Mucosa of stomach (tissue), 1 donor: ENCODE data around the gene ALS2CL.
"Not testable (repeated sequence)": the region's sequence is repeated elsewhere in the genome, so short reads cannot be mapped to it uniquely, and the experiment has no call there.

Experiments
- H3K27me3 ChIP-seq: one replicate; pipeline ENCODE4 v1.7.0; 2013; ENCODE audit warnings: mild to moderate bottlenecking, low read length; ENCODE audit not compliant: control insufficient read depth, insufficient read depth
- H3K36me3 ChIP-seq: one replicate; pipeline ENCODE4 v1.7.0; 2013; ENCODE audit warnings: low read length; ENCODE audit not compliant: control insufficient read depth, insufficient read depth
- H3K4me1 ChIP-seq: one replicate; pipeline ENCODE4 v1.7.0; 2013; ENCODE audit warnings: mild to moderate bottlenecking, low read length; ENCODE audit not compliant: control insufficient read depth, insufficient read depth
- H3K4me3 ChIP-seq: one replicate; pipeline ENCODE4 v1.7.0; 2013; ENCODE audit warnings: low read length
- H3K9ac ChIP-seq: one replicate; pipeline ENCODE4 v1.7.0; 2013; ENCODE audit warnings: mild to moderate bottlenecking, low read length, moderate library complexity
- H3K9me3 ChIP-seq: one replicate; pipeline ENCODE4 v1.7.0; 2013; ENCODE audit warnings: mild to moderate bottlenecking, low read length, moderate library complexity; ENCODE audit not compliant: control insufficient read depth
- donor health status: Pancreatic carcinoma.

Gene ALS2CL

GRCh38 chr3:46705751-46706552 is 12.5 kb upstream of the ALS2CL start:
- H3K9me3 ChIP-seq, result no peaks in the 10 kb centered on the region
- H3K9ac ChIP-seq, result no peak overlapping the region
- peaks cover 30% of the 10 kb centered on the region for H3K27me3 ChIP-seq
- H3K36me3 ChIP-seq, result no peaks in the 10 kb centered on the region
- H3K4me1 ChIP-seq, result no peaks in the 10 kb centered on the region
- H3K4me3 ChIP-seq, result no peak overlapping the region

DNA sequence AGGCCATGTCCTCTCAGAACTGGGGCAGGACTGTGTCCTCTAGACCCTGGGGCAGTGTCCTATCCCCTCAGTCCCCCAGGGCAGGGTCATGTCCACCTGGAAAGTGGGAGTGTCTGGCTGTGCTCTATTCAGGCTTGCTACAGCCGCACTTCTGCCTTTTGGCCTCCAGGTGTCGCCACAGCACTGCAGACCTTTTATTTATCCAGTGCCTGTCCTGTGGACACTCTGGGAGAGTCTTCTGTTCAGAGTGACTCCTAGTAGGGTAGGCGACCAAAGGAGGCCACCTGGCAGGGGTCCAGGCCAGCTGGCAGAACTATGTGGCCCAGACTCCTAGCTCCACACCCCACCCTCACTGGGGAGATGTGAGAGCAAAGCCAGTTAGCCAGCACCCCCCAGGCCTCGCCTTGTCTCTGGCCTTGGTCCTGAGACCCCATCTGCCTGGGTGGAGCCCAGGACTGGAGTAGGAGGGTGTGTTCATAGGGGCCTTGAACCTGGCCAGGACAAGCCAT is 11.6 kb upstream of the ALS2CL start:
- Histone ChIP-seq H3K4me3 (no peak overlapping the region), H3K27me3 (peaks cover 36% of the 10 kb centered on the region), H3K36me3 (no peaks in the 10 kb centered on the region), H3K4me1 (peaks cover 2% of the 10 kb centered on the region), H3K9ac (no peak overlapping the region), H3K9me3 (no peaks in the 10 kb centered on the region)

DNA sequence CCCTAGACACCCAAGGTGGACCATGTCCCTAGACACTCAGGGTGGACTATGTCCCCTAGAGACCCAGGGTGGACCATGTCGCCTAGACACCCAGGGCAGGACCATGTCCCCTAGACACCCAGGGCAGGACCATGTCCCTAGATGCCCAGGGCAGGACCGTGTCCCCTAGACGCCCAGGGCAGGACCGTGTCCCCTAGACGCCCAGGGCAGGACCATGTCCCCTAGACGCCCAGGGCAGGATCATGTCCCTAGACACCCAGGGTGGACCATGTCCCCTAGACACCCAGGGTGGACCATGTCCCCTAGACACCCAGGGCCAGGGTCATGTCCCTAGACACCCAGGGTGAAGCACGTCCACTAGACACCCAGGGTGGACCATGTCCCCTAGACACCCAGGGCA is 10.9 kb upstream of the ALS2CL start:
- not testable (repeated sequence) for H3K9ac ChIP-seq, H3K4me3 ChIP-seq, H3K4me1 ChIP-seq, H3K36me3 ChIP-seq, H3K9me3 ChIP-seq
- peaks cover 36% of the 10 kb centered on the region for H3K27me3 ChIP-seq

- no peak overlapping the region for H3K4me3 ChIP-seq
Measured at GRCh38 chr3:46703013-46703520, 9.6 kb upstream of the ALS2CL start.

GRCh38 chr3:46702246-46703012 is 8.9 kb upstream of the ALS2CL start:
- no peak overlapping the region for H3K9ac ChIP-seq
- no peak overlapping the region for H3K4me3 ChIP-seq
- no peaks in the 10 kb centered on the region for H3K36me3 ChIP-seq
- H3K9me3 ChIP-seq, result no peaks in the 10 kb centered on the region
- peaks cover 6% of the 10 kb centered on the region for H3K4me1 ChIP-seq
- H3K27me3 ChIP-seq, result peaks cover 36% of the 10 kb centered on the region

More at GRCh38 chr3:46703013-46703520, 9.6 kb upstream of the ALS2CL start:
- H3K36me3 ChIP-seq, result no peaks in the 10 kb centered on the region
- peaks cover 6% of the 10 kb centered on the region for H3K4me1 ChIP-seq
- peaks cover 36% of the 10 kb centered on the region for H3K27me3 ChIP-seq
- no peaks in the 10 kb centered on the region for H3K9me3 ChIP-seq
- no peak overlapping the region for H3K9ac ChIP-seq

DNA sequence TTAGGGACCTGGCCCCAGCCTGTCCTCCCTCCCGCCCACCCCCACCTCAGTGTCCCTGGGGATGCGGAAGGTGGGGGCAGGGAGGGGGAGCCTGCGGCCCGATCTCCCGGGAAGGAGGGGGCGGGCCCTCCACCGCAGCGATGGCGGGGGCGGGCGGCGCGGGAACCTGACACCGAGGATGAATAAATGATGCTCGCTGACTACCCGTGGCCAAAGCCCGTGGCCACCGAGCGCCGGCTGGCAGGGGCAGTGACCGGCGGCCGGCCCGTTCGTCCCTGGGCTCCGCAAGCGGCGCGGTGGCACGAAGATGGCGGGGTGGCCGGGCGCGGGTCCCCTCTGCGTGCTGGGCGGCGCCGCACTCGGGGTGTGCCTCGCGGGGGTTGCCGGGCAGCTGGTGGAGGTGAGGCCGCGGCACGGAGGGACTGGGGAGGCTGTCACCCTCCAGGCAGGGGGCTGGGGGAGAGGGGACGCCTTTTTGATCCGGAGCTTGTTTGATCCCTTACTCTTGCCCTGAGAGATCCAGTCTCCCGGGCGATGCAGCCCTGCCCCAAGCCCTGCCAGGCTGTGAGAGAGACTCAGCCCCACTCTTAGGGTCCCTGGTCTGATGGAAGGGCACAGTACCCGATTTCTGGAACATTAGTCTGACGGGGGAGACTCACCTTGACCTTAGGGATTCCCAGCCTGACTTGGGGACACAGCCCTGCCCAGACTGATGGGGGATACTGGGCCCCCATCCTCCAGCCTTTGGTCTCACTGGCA is 7.9 kb upstream of the ALS2CL start, which contains the start of gene TMIE:
Gene TMIE (plus strand): TSS at position 212 of the 759 bp plus-strand sequence. CDS start 96 bp downstream, at position 308.
- H3K27me3 ChIP-seq, result peaks cover 27% of the 10 kb centered on the region
- H3K9me3 ChIP-seq, result no peaks in the 10 kb centered on the region
- H3K9ac ChIP-seq, result no peak within 1 kb of the TSS
- H3K4me1 ChIP-seq, result peaks cover 6% of the 10 kb centered on the region
- H3K4me3 ChIP-seq, result no peak within 1 kb of the TSS
- H3K36me3 ChIP-seq, result no peaks in the 10 kb centered on the region

- no peaks in the 10 kb centered on the region for H3K36me3 ChIP-seq
- H3K27me3 ChIP-seq, result peaks cover 27% of the 10 kb centered on the region
- H3K4me1 ChIP-seq, result peaks cover 9% of the 10 kb centered on the region
- no peak overlapping the region for H3K4me3 ChIP-seq
- no peak overlapping the region for H3K9ac ChIP-seq
- H3K9me3 ChIP-seq, result no peaks in the 10 kb centered on the region
Measured at GRCh38 chr3:46700772-46701171, 7.3 kb upstream of the ALS2CL start.

DNA sequence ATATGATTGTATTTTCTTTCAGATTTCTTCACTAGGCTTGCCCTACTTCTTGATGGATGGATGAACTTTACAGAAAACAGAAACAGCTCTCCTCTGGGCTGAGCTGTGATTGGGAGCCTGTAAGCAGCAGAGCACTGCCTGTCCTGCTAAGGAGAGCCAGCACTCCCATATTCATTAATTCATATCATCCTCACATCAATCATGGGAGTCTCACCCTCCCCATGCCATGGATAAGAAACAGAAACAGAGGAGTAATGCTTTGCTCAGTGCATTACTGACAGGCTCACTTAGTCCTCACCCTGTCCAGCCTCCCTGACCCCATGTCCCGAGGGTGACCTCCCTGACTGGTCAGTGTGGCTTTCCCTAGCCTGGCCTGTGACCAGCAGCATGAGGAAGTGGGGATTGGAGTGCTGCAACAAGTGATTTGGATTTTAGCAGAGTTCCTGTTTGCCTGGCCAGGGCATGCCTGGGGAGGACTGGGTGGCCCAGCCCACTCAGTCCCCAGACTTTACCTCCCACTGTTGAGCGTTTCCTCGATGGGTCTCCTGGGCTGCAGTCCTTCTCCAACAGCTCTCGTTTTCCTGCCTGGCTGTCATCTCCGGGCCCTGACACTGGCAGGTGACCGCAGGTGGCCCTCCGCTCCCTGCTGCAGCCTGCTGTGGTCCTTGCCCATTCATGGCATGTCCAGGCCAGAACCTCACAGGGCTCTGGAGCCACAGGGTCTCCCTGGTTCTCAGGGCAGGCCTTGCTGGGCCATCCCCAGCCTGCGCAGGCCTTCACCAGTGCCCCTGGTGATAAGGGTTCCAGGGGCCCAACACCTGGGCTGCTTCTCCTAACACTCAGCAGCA is 6.4 kb upstream of the ALS2CL start:
- no peaks in the 10 kb centered on the region for H3K9me3 ChIP-seq

GRCh38 chr3:46695962-46696894 is 2.7 kb upstream of the ALS2CL start:
- Histone ChIP-seq H3K9me3 (no peaks in the 10 kb centered on the region), H3K36me3 (no peaks in the 10 kb centered on the region), H3K4me1 (peaks cover 41% of the 10 kb centered on the region), H3K9ac (peak overlapping the region; percentile 4), H3K4me3 (no peak overlapping the region), H3K27me3 (peaks cover 7% of the 10 kb centered on the region)

More for the DNA sequence above, 6.4 kb upstream of the ALS2CL start:
- Histone ChIP-seq H3K4me3 (no peak overlapping the region), H3K36me3 (no peaks in the 10 kb centered on the region), H3K9ac (no peak overlapping the region), H3K27me3 (peaks cover 27% of the 10 kb centered on the region), H3K4me1 (peaks cover 15% of the 10 kb centered on the region)

DNA sequence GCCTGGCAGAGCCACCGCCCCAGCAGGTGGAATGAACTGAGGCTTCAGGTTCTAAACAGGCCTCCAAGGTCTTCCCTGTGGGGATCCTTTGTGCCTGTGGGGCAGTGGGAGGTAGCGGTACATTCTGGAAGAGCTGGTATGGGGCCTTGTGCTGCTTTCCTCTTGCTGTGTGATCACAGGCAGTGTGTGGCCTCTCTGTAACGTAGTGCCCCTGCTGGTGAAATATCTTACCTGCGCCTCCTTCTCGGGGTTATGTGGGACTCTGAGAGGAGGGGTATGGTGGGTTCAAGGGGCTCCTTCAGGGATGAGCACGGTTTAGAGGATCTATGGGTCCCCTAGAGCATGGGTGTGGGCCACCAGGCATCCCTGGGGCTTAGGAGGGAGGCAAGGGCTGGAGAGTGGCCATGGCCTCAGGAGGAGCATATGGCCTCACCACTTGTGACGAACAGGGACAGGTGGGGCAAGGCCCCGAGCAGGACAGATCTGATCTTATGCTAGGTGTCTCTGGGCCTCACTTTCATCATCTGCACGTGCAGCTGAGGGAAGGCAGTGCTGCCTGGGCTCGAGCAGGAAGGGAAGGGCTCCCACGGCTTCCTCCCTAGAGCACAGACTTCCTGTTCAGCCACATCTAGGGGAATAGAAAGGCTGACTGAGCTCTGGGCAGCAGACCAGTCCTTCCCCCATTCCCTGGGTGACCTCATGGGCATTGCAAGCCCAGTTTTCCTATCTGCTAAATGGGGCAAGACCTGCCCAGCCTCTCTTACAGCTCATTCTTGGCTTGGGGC is 1.9 kb upstream of the ALS2CL start:
- Histone ChIP-seq H3K9me3 (no peaks in the 10 kb centered on the region), H3K9ac (no peak overlapping the region), H3K4me1 (peaks cover 50% of the 10 kb centered on the region), H3K27me3 (peaks cover under 1% of the 10 kb centered on the region), H3K36me3 (no peaks in the 10 kb centered on the region), H3K4me3 (no peak overlapping the region)
